Measurements from ENCODE around the gene AKNA.

Gene AKNA

GRCh38 chr9:114410910-114411309, 23.1 kb upstream of the AKNA start:
- no peak for TF ChIP-seq CTCF (IDR thresholded peaks at IDR 0.05; ENCODE audit: insufficient read depth, missing control alignments)
- FAIRE-seq = no peak
- no peak for DNase-seq (ENCODE audit: insufficient read length, low spot score)

- TF ChIP-seq CTCF (IDR thresholded peaks at IDR 0.05; ENCODE audit: insufficient read depth, missing control alignments) = no peak
- FAIRE-seq (no peak), DNase-seq (ENCODE audit: insufficient read length, low spot score) (no peak)
Measured at GRCh38 chr9:114409842-114410241, 22.1 kb upstream of the AKNA start.

- TF ChIP-seq CTCF (IDR thresholded peaks at IDR 0.05; ENCODE audit: insufficient read depth, missing control alignments) = no peak
- FAIRE-seq (no peak), DNase-seq (ENCODE audit: insufficient read length, low spot score) (no peak)
Measured at GRCh38 chr9:114409103-114409780, 21.5 kb upstream of the AKNA start.

GRCh38 chr9:114408645-114409044, 20.9 kb upstream of the AKNA start:
- no peak for TF ChIP-seq CTCF (IDR thresholded peaks at IDR 0.05; ENCODE audit: insufficient read depth, missing control alignments)
- DNase-seq (ENCODE audit: insufficient read length, low spot score) (no peak), FAIRE-seq (no peak)

- FAIRE-seq (no peak), DNase-seq (ENCODE audit: insufficient read length, low spot score) (no peak)
- TF ChIP-seq CTCF (IDR thresholded peaks at IDR 0.05; ENCODE audit: insufficient read depth, missing control alignments) = no peak
Measured at GRCh38 chr9:114407889-114408288, 20.1 kb upstream of the AKNA start.

- TF ChIP-seq CTCF (IDR thresholded peaks at IDR 0.05; ENCODE audit: insufficient read depth, missing control alignments) = no peak
- FAIRE-seq (no peak), DNase-seq (ENCODE audit: insufficient read length, low spot score) (no peak)
Measured at GRCh38 chr9:114406441-114406840, 18.7 kb upstream of the AKNA start.

- DNase-seq (ENCODE audit: insufficient read length, low spot score) = peak; percentile 93
- TF ChIP-seq CTCF (IDR thresholded peaks at IDR 0.05; ENCODE audit: insufficient read depth, missing control alignments) = peak; percentile 95
- FAIRE-seq = peak; percentile 60
Measured at GRCh38 chr9:114405294-114406034, 17.7 kb upstream of the AKNA start.

All from D721Med (cell line).